ENCODE measurements around the gene GRIN2D.

GRIN2D gene

DNA sequence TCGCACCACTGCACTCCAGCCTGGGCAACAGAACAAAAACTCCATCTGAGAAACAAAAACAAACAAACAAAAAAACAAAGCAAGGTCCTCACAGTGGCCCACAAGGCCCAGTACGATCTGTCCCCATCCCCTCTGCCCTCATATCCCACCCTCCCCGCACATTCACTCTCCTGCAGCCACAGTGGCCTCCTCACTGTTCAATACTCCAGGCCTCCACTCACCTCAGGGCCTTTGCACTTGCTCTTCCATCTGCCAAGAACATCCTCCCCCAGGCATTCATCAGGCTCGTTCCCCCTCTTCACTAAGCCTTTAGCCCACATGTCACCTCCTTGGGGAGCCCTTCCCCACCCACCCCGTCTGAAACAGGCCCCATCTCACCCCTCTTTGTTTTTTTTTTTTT is 34.3 kb upstream of the GRIN2D start:
- Histone ChIP-seq H3K27me3 (replicated peaks; ENCODE audit: control insufficient read depth, insufficient read depth, low read length, poor library complexity, severe bottlenecking) (no peaks in the 10 kb centered on the region), H3K4me3 (ENCODE audit: insufficient read depth, low read depth, low read length, poor library complexity, severe bottlenecking) (no peak overlapping the region), H3K9me3 (ENCODE audit: control insufficient read depth, low read length) (no peaks in the 10 kb centered on the region), H3K36me3 (ENCODE audit: control insufficient read depth, insufficient read depth, low read length) (peaks cover 4% of the 10 kb centered on the region), H3K27ac (ENCODE audit: insufficient read depth, low read length, poor library complexity, severe bottlenecking) (no peak overlapping the region), H3K4me1 (ENCODE audit: control insufficient read depth, insufficient read depth, low read length, poor library complexity, severe bottlenecking) (peaks cover 9% of the 10 kb centered on the region)
- no peak for DNase-seq

GRCh38 chr19:48361912-48362311 is 31.6 kb upstream of the GRIN2D start:
- peaks cover 12% of the 10 kb centered on the region for H3K4me1 ChIP-seq (ENCODE audit: control insufficient read depth, insufficient read depth, low read length, poor library complexity, severe bottlenecking)
- H3K36me3 ChIP-seq (ENCODE audit: control insufficient read depth, insufficient read depth, low read length), result peaks cover 4% of the 10 kb centered on the region
- H3K9me3 ChIP-seq (ENCODE audit: control insufficient read depth, low read length), result no peaks in the 10 kb centered on the region
- H3K4me3 ChIP-seq (ENCODE audit: insufficient read depth, low read depth, low read length, poor library complexity, severe bottlenecking), result no peak overlapping the region
- H3K27me3 ChIP-seq (replicated peaks; ENCODE audit: control insufficient read depth, insufficient read depth, low read length, poor library complexity, severe bottlenecking), result no peaks in the 10 kb centered on the region
- no peak for DNase-seq
- no peak overlapping the region for H3K27ac ChIP-seq (ENCODE audit: insufficient read depth, low read length, poor library complexity, severe bottlenecking)

DNA sequence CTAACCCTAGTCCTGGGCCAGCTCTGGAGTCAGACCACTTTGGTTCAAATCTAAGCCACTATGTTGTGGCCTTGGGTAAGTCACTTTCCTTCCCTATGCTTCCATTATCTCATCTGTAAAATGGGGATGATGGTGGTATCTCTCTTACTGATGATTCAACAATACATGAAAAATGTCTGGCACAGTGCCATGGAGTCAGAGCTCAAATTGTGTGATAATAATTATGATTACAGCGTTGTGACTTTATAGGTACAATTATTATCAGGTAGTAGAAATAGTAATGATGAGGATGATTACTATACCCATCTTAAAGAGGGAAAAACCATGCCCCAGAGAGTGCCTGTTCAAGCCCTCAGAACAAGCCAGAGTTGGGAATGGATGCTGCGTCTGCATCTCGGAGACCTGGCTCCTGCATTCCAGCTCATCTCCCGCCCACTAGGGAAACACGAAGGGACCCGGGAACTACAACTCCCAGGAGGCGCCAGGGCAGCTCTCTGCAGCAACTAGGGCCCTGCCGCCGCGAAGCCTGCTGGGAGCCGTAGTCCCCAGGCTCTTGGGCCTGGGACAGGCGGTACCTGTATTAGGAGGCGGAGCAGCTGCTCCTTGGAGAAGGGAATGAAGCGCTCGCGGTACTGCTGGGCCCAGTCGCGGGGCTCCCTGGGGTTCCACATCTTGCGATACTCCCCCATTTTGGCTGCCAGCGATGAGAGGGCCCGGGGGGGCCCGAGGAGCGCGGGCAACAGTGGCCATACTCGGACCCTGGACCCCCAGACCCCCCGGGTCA is 30.6 kb upstream of the GRIN2D start:
- H3K4me3 ChIP-seq (ENCODE audit: insufficient read depth, low read depth, low read length, poor library complexity, severe bottlenecking), result peak overlapping the region; percentile 66
- no peaks in the 10 kb centered on the region for H3K27me3 ChIP-seq (replicated peaks; ENCODE audit: control insufficient read depth, insufficient read depth, low read length, poor library complexity, severe bottlenecking)
- H3K36me3 ChIP-seq (ENCODE audit: control insufficient read depth, insufficient read depth, low read length), result peaks cover 4% of the 10 kb centered on the region
- H3K27ac ChIP-seq (ENCODE audit: insufficient read depth, low read length, poor library complexity, severe bottlenecking), result peak overlapping the region; percentile 76
- peaks cover 12% of the 10 kb centered on the region for H3K4me1 ChIP-seq (ENCODE audit: control insufficient read depth, insufficient read depth, low read length, poor library complexity, severe bottlenecking)
- H3K9me3 ChIP-seq (ENCODE audit: control insufficient read depth, low read length), result no peaks in the 10 kb centered on the region
- DNase-seq, result peak; percentile 77 to 87 (median 80)

GRCh38 chr19:48363500-48363809 is 30.0 kb upstream of the GRIN2D start:
- Histone ChIP-seq H3K4me1 (ENCODE audit: control insufficient read depth, insufficient read depth, low read length, poor library complexity, severe bottlenecking) (peaks cover 12% of the 10 kb centered on the region), H3K9me3 (ENCODE audit: control insufficient read depth, low read length) (no peaks in the 10 kb centered on the region), H3K27ac (ENCODE audit: insufficient read depth, low read length, poor library complexity, severe bottlenecking) (peak overlapping the region; percentile 76), H3K4me3 (ENCODE audit: insufficient read depth, low read depth, low read length, poor library complexity, severe bottlenecking) (peak overlapping the region; percentile 66), H3K36me3 (ENCODE audit: control insufficient read depth, insufficient read depth, low read length) (peaks cover 4% of the 10 kb centered on the region), H3K27me3 (replicated peaks; ENCODE audit: control insufficient read depth, insufficient read depth, low read length, poor library complexity, severe bottlenecking) (no peaks in the 10 kb centered on the region)
- no peak for DNase-seq

DNA sequence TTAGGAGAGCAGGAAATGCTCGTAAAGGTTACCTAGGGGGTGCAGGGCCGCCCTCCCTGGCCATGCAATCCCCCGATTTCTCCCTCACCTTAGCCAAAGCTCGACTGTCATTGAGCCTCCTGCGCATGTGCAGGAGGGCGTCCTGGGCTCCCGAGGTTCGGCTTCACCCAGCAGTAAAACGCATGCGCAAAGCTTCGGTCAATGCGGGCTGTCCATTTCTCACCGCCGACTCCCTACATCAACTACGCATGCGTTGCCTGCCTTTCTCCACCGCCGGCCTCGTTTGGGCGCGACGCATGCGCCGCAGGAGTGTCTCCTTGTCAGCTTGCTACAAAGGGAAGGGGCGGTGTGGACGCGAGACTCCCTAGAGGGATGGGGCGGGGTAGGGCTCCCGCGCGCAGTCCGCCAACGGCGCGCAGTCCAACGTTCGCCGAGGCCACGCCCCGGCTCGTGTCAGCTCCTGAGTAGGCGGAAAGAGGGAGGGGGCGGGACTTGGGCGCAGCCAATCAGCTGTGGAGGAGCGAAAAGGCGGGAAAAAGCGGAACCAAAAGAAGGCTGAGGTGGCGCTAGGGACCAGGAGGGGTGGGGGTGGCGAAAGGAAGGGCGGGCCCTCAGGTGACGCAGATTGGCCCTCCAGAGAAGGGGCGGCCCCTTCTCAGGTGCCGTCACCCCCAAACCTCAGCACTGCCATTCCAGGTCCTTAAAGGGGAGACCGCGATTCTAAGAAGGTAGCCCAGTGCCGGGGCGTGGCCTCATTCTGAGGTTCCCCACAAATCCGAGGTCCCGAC is 29.5 kb upstream of the GRIN2D start, which contains the start of the genes SYNGR4 and TMEM143:
Gene SYNGR4 (plus strand): TSS at position 558 of the 788 bp plus-strand sequence. CDS start 1,476 bp downstream, outside the sequence.
Gene TMEM143 (minus strand): TSS at position 131 of the 788 bp plus-strand sequence. CDS start 20 bp downstream, at position 111.
- Histone ChIP-seq H3K27me3 (replicated peaks; ENCODE audit: control insufficient read depth, insufficient read depth, low read length, poor library complexity, severe bottlenecking) (no peaks in the 10 kb centered on the region), H3K36me3 (ENCODE audit: control insufficient read depth, insufficient read depth, low read length) (peaks cover 4% of the 10 kb centered on the region), H3K4me3 (ENCODE audit: insufficient read depth, low read depth, low read length, poor library complexity, severe bottlenecking) (peak within 1 kb of the TSS; percentile 66), H3K4me1 (ENCODE audit: control insufficient read depth, insufficient read depth, low read length, poor library complexity, severe bottlenecking) (peaks cover 12% of the 10 kb centered on the region), H3K27ac (ENCODE audit: insufficient read depth, low read length, poor library complexity, severe bottlenecking) (peak within 1 kb of the TSS; percentile 77), H3K9me3 (ENCODE audit: control insufficient read depth, low read length) (no peaks in the 10 kb centered on the region)
- peak; percentile 99 for DNase-seq

- Histone ChIP-seq H3K36me3 (ENCODE audit: control insufficient read depth, insufficient read depth, low read length) (peaks cover 2% of the 10 kb centered on the region), H3K4me3 (ENCODE audit: insufficient read depth, low read depth, low read length, poor library complexity, severe bottlenecking) (peak overlapping the region; percentile 47), H3K27ac (ENCODE audit: insufficient read depth, low read length, poor library complexity, severe bottlenecking) (peak overlapping the region; percentile 77), H3K9me3 (ENCODE audit: control insufficient read depth, low read length) (no peaks in the 10 kb centered on the region), H3K27me3 (replicated peaks; ENCODE audit: control insufficient read depth, insufficient read depth, low read length, poor library complexity, severe bottlenecking) (no peaks in the 10 kb centered on the region), H3K4me1 (ENCODE audit: control insufficient read depth, insufficient read depth, low read length, poor library complexity, severe bottlenecking) (peaks cover 12% of the 10 kb centered on the region)
- DNase-seq, result no peak
Measured at GRCh38 chr19:48364598-48365348, 28.7 kb upstream of the GRIN2D start.

GRCh38 chr19:48365602-48366001 is 27.9 kb upstream of the GRIN2D start:
- Histone ChIP-seq H3K4me1 (ENCODE audit: control insufficient read depth, insufficient read depth, low read length, poor library complexity, severe bottlenecking) (peaks cover 12% of the 10 kb centered on the region), H3K4me3 (ENCODE audit: insufficient read depth, low read depth, low read length, poor library complexity, severe bottlenecking) (no peak overlapping the region), H3K27ac (ENCODE audit: insufficient read depth, low read length, poor library complexity, severe bottlenecking) (no peak overlapping the region), H3K36me3 (ENCODE audit: control insufficient read depth, insufficient read depth, low read length) (no peaks in the 10 kb centered on the region), H3K27me3 (replicated peaks; ENCODE audit: control insufficient read depth, insufficient read depth, low read length, poor library complexity, severe bottlenecking) (no peaks in the 10 kb centered on the region), H3K9me3 (ENCODE audit: control insufficient read depth, low read length) (no peaks in the 10 kb centered on the region)
- DNase-seq, result no peak

GRCh38 chr19:48367855-48368254 is 25.6 kb upstream of the GRIN2D start:
- DNase-seq, result no peak
- H3K9me3 ChIP-seq (ENCODE audit: control insufficient read depth, low read length), result no peaks in the 10 kb centered on the region
- H3K4me3 ChIP-seq (ENCODE audit: insufficient read depth, low read depth, low read length, poor library complexity, severe bottlenecking), result no peak overlapping the region
- H3K27ac ChIP-seq (ENCODE audit: insufficient read depth, low read length, poor library complexity, severe bottlenecking), result no peak overlapping the region
- H3K4me1 ChIP-seq (ENCODE audit: control insufficient read depth, insufficient read depth, low read length, poor library complexity, severe bottlenecking), result peaks cover 9% of the 10 kb centered on the region
- H3K36me3 ChIP-seq (ENCODE audit: control insufficient read depth, insufficient read depth, low read length), result no peaks in the 10 kb centered on the region
- no peaks in the 10 kb centered on the region for H3K27me3 ChIP-seq (replicated peaks; ENCODE audit: control insufficient read depth, insufficient read depth, low read length, poor library complexity, severe bottlenecking)

GRCh38 chr19:48368936-48369335 is 24.5 kb upstream of the GRIN2D start:
- no peak overlapping the region for H3K4me3 ChIP-seq (ENCODE audit: insufficient read depth, low read depth, low read length, poor library complexity, severe bottlenecking)
- peaks cover 3% of the 10 kb centered on the region for H3K4me1 ChIP-seq (ENCODE audit: control insufficient read depth, insufficient read depth, low read length, poor library complexity, severe bottlenecking)

More at GRCh38 chr19:48368936-48369335, 24.5 kb upstream of the GRIN2D start:
- Histone ChIP-seq H3K36me3 (ENCODE audit: control insufficient read depth, insufficient read depth, low read length) (no peaks in the 10 kb centered on the region), H3K9me3 (ENCODE audit: control insufficient read depth, low read length) (no peaks in the 10 kb centered on the region), H3K27ac (ENCODE audit: insufficient read depth, low read length, poor library complexity, severe bottlenecking) (no peak overlapping the region), H3K27me3 (replicated peaks; ENCODE audit: control insufficient read depth, insufficient read depth, low read length, poor library complexity, severe bottlenecking) (no peaks in the 10 kb centered on the region)
- no peak for DNase-seq

All from effector memory CD4-positive, alpha-beta T cell (primary cell).